Stimulated activated CD8-positive, alpha-beta memory T cell treated with anti-CD3 and anti-CD28 coated beads, Interleukin-4, amount 100 ng/mL, for 1 hour (primary cell): ENCODE results near the gene CD177.
"Not testable (repeated sequence)": the region's sequence is repeated elsewhere in the genome, so short reads cannot be mapped to it uniquely, and the experiment has no call there.

Source experiments
- DNase-seq, 2 donors: peaks; one replicate each; pipeline ENCODE4 v3.0.0-alpha.2; 2020; ENCODE audit warnings: low read depth in 2 of 2, low spot score in 1 of 2

The CD177 gene

GRCh38 chr19:43380771-43381386, 27.4 kb downstream of the CD177 start:
- no peak for DNase-seq

DNA sequence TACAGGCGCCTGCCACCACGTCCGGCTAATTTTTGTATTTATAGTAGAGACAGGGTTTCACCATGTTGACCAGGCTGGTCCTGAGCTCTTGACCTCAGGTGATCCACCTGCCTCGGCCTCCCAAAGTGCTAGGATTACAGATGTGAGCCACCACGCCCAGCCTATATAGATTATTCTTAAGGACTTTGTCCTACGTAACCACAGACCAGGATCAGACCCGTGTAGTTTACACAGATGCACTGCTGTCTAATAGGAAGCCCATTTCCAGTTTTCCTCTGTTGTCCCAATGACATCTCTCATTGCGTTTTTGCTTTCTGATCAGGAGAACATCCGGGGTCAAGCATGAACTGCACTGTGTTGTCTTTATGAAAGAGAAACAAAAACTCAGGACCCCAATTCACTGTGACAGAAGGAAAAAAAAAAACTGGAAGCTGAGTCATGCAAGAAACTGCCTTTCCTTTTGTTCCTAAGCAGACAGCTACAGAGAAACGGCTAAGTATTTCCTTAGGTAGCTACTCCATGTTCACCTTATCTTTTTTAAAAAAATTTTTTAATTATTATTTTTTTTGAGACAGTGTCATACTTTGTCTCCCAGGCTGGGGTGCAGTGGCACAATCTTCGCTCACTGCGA, 29.2 kb downstream of the CD177 start:
- DNase-seq = not testable (repeated sequence)

- not testable (repeated sequence) for DNase-seq
Observed at GRCh38 chr19:43383254-43383653, 29.8 kb downstream of the CD177 start.

DNA sequence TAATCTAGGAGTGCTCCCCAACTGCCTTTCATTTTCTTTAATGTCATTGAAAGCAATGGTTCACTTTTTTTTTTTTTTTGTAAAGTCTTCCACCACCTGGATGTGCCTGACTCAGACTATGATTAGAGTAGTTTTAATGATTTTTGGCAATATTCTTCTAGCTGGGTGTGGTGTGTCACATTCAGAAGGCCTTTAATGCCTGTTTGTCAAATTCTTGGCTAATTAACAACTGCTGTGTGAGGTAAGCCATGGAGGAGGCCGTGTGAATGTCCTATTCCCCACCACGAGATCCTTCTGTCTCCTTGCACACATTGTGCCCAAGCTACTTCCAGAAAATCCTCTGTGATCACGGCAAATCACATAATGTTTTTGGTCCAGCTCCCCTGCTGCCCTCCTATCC, 30.3 kb downstream of the CD177 start:
- DNase-seq = not testable (repeated sequence)

GRCh38 chr19:43390903-43391551, 37.5 kb downstream of the CD177 start:
- not testable (repeated sequence) for DNase-seq

GRCh38 chr19:43391552-43391935, 38.1 kb downstream of the CD177 start:
- not testable (repeated sequence) for DNase-seq

GRCh38 chr19:43393501-43393900, 40.0 kb downstream of the CD177 start:
- not testable (repeated sequence) for DNase-seq

- DNase-seq = no peak
Observed at GRCh38 chr19:43395561-43395960, 42.1 kb downstream of the CD177 start.

DNA sequence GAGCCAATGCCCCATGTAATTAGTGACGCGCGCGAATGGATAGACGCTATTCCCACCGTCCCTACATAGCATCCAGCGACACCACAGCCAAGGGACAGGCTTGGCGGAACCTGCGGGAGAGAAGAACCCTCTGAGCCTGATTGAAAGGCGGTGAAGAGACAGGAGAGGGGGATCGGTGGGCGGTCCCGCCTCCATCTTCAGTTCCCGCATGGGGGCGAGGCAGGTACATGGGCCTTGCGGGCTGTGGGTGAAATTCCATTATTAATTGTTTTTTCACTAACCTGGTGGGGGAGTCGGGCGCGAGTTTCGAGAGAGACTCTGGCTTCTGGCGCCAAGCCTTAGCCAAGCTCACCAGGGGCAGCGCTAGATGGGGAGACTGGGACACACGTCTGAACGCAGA, 52.8 kb downstream of the CD177 start:
- DNase-seq = no peak

GRCh38 chr19:43407416-43408005, 54.0 kb downstream of the CD177 start:
- DNase-seq = no peak

DNA sequence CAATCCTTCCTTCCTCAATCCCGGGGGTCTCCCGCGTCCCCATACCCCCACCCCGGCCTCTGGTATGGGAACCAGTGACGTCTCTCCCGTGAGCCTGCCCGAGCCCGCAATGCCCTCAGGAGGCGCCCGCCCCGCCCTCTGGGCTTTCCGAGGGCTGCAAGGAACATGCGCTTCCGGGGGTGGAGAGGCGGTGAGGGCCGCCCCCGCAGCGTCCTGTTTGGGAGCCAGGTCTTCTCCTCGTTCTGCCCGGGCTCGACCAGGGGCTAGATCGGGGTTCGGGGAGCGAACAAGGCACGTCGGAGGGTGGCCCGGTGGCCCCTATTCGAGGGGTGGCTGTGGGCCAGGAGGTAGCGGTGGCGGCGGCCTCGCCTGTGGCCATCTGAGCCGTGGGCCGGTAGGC, 54.6 kb downstream of the CD177 start:
- no peak for DNase-seq

- DNase-seq = no peak
Observed at GRCh38 chr19:43409415-43409814, 55.9 kb downstream of the CD177 start.

DNA sequence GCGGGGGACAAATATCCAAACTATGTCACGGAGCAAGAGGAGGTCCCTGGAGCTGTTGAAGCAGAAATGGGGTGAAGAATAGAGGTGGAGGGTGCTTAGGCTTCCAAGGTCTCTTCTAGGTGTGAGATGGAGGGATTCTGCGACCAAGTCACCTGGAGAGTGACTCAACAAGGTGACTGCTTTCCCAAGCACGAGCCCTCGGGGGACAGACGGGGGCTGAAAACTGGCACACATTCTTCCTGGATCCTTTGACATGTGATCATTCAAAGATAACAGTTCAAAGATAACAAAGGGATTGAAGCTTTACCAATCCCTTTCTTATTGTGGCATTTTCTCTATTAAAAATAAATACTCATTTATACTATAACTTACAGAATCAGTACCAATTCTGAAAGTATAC, 59.0 kb downstream of the CD177 start:
- no peak for DNase-seq
